HG02884 (cell line): Measurements from ENCODE around the gene C1GALT1C1L.
"Not testable (repeated sequence)": the region's sequence is repeated elsewhere in the genome, so short reads cannot be mapped to it uniquely, and the experiment has no call there.

Experiments
- ATAC-seq: cut with Tn5 transposase; IDR thresholded peaks from one replicate; pipeline ENCODE4 v1.9.1; 2021; ENCODE audit warnings: mild to moderate bottlenecking, moderate library complexity; ENCODE audit not compliant: unreplicated experiment

C1GALT1C1L gene

DNA sequence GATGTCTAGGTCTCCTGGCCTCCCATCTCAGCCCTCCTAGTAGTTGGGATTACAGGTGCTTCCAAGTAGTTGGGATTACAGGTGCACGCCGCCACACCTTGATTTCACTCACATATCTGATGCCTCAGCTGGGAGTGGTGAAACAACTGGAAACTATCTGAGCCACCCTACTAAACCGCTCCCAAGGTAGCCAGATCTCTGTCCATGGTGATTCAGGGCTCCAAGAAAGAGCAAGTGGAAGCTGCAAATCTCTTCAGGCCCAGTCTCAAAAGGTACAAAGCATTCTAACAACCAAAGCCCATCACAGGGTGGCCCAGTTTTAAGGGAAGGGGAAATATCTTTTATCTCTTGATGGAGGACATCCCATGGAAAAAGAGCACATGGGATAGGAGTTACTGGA is 19.0 kb downstream of the C1GALT1C1L start:
- no peak for ATAC-seq

DNA sequence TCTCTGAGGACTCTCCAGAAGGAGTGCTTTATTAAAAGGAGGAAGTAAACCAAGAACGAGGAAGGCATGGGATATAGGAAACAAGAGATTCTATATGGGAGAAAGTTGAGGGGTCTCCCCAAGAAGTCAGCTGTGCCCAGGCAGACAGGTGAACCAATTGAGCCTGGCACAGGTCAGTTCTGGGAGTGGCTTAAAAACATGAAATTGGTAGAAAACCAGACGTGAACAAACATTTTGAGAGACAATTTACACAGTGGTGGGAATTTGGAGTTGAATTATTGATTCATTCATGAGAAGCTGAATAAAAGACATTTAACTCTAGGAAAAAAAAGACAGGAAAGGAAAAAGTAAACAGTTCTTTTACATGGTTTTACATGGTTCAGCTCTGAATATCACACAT is 22.7 kb downstream of the C1GALT1C1L start:
- ATAC-seq: no peak

DNA sequence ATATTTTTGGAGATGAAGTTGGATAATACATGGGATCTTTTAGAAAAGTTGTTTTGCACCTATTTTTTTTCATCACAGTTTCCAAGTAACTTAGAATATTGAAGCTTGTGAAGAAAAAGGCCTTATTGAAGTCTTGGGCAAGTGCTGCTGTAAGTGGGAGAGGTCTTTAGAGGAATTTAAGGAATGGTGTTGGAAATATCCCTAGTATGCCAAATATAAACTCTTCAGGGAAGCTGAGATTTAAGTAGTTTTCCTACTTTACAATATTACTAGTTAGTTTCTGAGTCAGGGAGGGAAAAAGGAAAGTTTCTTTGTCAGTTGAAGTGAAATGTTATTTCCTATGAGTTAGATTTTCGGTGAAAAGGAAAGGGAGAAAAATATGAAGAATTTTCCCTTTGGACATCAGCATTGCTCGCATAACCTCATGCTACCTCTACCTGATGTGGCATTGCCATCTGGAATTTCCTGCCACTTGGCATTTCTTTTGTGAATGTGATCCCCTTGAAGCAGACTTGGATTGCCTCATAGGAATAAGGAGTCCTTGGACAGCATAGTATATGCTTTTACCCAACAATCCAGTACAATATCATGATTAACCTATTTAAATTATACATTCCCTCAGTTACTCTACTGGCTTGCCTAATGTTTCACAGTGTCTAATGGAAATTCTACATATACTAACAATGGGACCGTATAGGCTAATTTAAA is 27.1 kb downstream of the C1GALT1C1L start:
- ATAC-seq: no peak

DNA sequence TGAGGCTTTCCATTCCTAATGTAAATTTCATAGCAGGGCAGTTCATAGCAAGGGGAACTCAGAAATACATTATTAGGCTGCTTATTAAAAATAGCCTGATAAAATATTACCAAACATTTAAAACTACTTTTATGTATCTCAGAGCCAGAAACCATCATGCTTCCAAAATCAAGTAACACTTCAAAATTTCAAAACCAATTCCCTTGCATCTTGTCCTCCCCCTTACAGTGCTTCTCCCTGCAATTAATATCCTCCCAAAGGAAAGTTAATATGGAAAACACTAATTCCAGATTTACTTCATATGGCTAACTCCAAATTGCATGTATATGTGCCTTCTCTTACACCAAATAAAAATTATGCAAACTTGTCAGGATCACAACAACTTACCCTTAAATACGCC is 32.5 kb downstream of the C1GALT1C1L start:
- ATAC-seq: no peak

DNA sequence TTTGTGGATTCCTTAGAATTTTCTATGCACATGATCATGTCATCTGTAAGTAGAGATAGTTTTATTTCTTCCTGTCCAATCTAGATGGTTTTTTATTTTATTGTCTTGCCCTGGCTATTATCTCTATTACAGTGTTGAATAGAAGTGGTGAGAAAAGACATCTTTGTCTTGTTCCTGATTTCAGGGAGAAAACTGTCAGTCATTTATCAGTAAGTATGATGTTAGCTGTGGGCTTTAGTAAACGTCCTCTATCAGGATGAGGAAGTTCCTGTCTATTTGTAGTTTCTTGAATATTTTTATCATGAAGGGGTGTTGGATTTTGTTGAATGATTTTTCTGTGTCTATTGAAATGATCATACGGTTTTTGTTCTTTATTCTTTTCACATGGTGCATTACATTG is 33.9 kb downstream of the C1GALT1C1L start:
- no peak for ATAC-seq

DNA sequence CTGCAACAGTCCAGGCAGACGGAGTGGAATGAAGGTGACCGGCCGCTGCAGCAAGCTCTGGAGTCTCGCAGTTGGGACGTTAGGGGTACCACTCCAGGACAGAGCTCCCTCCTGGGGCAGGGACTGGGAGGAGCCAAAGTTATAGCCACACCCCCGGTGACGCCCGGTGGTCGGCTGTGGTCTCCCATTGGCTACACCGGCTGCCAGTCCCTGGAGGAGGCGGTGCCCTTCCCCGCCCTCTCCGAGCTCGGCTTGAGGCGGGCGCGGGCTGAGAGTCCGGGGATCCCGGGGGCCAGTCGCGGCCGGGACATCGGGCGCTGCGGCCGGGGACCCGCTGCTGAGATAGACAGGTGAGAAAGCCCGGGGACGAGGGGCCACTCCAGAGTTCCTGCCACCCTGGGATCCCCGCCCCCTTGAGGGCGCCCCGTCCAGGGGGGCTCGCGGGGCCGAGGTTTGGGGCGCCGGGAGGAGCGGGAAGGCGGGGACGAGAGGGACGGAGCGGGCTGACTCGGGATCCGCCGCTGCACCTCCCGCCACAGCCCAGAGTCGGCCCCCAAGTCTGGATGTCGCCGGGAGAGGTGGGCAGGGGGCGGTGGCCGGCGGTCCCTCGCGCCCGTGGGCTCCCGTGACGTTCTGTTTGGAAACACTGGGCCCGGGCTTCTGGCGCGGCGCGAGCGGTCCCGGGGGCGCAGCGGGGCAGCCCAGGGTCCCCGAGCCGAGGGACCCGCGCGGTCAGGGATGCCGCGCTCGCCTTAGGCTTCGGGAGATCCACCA is 39.0 kb downstream of the C1GALT1C1L start, which contains the start of gene PLEKHH2:
PLEKHH2 (plus strand) TSS at position 231 of the 774 bp plus-strand sequence. CDS start 7,414 bp downstream, outside the sequence.
- ATAC-seq: peak; percentile 100

DNA sequence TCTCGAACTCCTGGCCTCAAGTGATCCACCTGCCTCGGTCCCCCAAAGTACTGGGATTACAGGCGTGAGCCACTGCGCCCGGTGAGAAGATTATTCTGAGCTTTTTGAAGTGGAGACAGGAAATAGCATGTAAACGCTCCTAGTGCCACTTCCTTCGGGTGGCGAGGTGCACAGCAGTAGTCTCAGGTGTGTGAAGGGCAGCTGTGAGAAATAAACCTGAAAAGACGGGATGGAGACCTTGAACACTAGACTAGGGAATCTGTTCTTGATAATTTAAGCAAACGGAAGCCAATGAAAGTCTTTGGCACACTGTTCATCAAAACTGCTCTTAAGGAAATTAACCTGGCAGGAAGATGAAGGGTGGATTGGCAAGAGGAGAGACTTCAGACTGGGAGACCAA is 39.6 kb downstream of the C1GALT1C1L start:
- ATAC-seq: no peak

DNA sequence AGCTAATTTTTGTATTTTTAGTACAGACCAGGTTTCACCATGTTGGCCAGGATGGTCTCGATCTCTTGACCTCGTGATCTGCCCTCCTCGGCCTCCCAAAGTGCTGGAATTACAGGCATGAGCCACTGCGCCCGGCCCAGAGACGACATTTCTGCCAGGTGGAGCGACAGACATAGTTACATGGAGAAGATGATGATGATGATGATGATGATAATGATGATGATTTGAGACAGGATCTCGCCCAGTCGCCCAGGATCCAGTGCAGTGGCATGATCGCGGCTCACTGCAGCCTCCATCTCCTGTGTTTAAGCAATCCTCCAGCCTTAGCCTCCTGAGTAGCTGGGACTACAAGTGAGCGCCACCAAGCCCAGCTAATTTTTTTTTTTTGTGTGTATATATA is 40.1 kb downstream of the C1GALT1C1L start:
- ATAC-seq: not testable (repeated sequence)

DNA sequence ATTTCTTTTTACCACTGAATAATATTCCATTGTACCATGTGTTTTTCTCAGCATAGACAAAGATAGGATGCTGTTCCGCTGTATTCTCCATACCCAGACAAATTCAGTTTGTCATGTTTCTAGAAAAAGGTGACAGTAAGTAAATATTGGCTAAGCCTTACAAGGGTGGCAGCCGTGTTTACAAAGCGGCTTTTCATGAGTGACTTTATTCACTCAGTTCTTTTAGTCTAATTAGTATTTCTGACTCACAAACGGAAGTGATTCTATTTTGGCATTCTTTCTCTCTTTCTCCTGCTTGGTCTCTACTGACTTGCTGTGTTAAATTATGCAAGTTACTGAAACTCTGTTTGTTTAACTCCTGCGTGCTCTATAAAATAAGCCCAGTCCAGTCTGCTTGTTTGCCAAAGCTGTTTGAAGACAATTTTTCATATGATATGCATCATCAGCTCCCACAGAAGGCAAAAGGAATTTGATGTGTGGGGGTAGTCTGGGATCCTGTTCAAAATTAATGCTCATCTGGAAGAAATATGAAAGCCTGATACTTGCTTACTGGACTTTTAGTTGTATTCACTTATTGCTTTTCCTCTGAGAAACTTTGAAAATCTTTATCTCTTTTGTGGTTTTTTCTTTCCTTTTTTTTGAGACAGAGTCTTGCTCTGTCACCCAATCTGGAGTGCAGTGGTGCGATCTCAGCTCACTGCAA is 41.5 kb downstream of the C1GALT1C1L start:
- no peak for ATAC-seq

DNA sequence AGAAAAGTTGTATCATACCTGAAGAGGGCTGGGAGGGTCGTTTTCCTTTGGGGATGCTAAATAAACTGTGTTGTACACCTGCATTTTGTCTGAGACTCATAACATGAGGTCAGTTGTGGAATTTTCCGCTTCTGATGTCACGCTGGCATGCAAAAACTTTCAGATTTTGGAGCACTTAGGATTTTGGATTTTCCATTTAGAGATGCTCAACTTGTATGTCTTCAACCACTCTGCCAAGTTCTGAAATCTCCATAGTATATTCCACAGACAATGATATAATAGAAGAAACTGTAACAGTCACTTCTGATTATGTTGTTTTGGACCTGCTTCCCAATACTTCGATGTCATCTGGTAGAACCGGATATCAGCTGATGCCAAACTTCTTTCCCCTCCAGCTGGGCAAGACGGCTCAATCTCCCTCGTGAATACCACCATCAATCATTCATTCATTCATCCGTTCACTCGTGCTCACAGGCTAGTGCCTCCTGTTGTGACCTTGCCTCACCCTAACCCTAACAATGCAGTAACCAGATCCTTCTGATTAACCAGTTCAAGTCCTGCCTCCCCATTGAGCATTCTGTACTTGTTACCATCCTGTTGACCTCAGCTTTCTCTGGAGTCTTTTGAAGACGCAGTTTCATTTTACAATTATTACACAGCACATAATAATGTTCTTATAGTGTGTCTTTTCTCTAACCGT is 44.5 kb downstream of the C1GALT1C1L start:
- no peak for ATAC-seq
